NCI-H2227 (cell line): Measurements from ENCODE around the gene MYRFL.
"Not testable (repeated sequence)": the region's sequence is repeated elsewhere in the genome, so short reads cannot be mapped to it uniquely, and the experiment has no call there.

Experiments
- DNase-seq: peaks from one replicate; lab custom pipeline; 2025; ENCODE audit not compliant: unreplicated experiment; lab: John Stamatoyannopoulos, UW

Gene MYRFL

DNA sequence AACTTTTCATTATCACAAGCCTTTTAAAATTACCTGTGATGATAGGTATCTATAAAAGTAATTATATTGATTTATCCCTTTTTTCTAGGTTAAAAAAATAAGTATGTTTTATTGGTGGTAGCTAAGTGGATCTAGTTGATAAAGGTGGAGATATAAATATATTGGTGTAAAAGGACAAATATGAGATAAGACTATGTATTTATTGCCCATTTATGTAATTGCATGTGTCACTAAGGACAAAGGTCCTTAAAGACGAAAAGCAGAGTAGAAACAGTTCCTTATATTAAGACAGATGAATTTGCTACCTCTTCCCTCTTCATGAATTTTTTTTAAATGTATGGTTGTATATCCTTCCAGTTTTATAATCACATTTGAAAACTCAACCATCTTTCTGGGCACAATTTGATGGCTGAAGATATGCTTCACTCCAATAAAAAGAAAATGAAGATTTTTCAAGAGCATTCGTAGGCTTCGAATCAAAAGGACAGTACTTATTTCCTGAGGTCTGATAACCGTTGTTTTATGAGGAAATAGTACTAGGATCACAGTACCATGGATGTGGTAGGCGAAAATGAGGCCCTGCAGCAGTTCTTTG lies at the start of gene MYRFL:
TSS of gene MYRFL (plus strand) at position 262 of the 595 bp plus-strand sequence. CDS start at position 553, 291 bp downstream.
- no peak for DNase-seq

DNA sequence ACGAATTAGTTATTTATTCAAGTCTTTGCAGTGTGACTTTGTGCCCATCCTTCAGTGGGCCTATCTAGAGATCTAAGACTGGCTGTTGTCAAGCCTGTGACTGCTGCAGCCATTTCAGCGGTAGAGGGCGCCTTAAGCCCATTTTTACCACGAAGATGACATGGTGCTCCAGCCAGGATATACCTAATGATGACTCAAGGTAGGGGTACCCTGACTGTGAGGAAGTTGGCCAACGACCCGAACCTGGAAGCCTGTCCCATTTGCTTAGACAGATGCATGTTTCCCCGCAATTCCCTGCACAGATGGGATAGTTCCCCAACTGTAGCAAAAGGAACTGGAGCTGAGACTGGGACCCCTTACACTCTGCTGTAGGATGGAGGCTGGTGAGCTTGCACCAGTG lies 45.1 kb upstream of the MYRFL start:
- DNase-seq = no peak

DNA sequence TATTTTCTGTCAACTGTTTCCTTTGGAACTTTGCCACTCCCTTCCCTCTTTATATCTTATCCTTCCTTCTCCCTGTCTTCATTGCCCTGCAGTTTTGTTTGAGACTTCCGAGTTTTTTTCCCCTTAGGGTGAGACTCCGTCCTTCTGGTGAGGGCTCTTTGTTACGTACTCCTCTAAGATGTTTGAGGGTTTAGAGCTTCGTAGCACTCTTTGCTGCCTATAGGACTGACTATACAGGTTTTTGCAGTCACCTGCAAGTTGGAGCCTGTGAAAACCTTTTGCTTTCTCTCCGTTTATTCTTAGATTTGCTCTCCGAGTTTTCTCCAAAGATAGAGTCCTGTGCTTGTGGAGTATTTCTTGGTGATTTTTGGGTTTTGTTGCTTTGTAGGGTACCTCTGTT lies 41.7 kb upstream of the MYRFL start:
- no peak for DNase-seq

- no peak for DNase-seq
These were observed 35.7 kb upstream of the MYRFL start for GRCh38 chr12:69789351-69789750.

GRCh38 chr12:69792533-69792932 lies 32.5 kb upstream of the MYRFL start:
- no peak for DNase-seq

- DNase-seq = not testable (repeated sequence)
These were observed 17.7 kb upstream of the MYRFL start for GRCh38 chr12:69807101-69807897.

- no peak for DNase-seq
These were observed 14.0 kb upstream of the MYRFL start for GRCh38 chr12:69810870-69811498.

DNA sequence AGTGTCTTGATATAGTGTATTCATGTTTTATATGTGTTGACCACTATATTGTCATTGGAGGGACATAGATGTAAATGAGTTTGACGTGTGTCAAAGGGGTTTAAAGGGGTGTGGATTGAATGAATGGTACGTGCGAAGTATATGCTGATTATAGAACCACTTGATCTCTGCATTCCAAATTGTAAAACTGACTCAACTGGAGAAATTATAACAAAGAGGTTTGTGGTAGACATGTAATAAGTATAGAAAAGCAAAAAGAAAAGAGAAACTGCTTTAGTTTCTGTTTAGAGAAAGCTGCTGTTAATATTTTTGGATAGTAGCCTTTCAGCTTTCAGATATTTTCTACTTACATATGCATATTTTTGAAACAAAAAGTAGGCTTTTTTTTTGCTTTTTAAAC lies 8.9 kb upstream of the MYRFL start:
- DNase-seq = no peak

GRCh38 chr12:69821032-69821455 lies 4.0 kb upstream of the MYRFL start:
- DNase-seq = no peak

- no peak for DNase-seq
These were observed 3.4 kb upstream of the MYRFL start for GRCh38 chr12:69821456-69822159.

- DNase-seq = no peak
These were observed 2.7 kb upstream of the MYRFL start for GRCh38 chr12:69822201-69822860.

- DNase-seq = no peak
These were observed 999 bp upstream of the MYRFL start for GRCh38 chr12:69824028-69824427.

DNA sequence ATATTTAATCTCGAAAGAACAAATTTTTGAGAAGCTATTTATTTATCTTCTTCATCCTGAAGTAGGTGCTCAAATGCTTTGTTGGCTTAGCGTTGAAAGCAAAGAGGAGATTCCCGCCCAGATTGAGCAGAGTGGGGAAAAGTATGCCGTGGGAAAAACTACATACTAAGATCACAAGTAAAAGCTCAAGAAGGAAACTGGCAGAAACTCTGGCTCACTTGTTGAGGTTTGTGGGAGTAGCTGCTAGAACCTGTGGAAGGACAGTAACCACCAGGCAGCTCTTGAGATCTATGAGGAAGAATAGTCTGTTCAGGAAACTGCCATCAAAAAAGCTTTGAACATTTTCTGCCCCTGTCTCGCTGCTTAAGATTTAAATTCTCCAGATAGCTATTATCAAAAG lies 3.9 kb downstream of the MYRFL start:
- no peak for DNase-seq

GRCh38 chr12:69833696-69834095 lies 8.7 kb downstream of the MYRFL start:
- no peak for DNase-seq

GRCh38 chr12:69834147-69834546 lies 9.1 kb downstream of the MYRFL start:
- no peak for DNase-seq

DNA sequence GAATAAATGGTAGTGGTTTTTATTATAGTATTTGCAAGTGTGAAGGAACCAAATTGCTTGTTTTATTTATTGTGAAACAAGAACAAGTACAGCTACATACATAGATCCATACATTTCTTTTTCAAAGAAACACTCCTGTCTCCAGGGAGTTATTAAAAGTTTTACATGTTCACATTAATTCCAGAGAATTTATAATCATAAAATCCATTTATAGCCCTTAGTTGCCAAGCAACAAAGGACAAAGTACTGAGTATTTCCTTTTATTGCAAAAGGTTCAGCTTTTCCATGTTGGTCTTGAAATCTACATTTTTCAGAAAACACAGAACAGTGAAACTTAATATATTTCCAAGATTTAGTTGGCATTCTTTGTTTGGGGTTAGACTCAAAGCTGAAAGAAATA lies 9.5 kb downstream of the MYRFL start:
- DNase-seq = no peak

GRCh38 chr12:69835081-69835480 lies 10.1 kb downstream of the MYRFL start:
- no peak for DNase-seq

GRCh38 chr12:69836015-69836414 lies 11.0 kb downstream of the MYRFL start:
- DNase-seq = no peak

DNA sequence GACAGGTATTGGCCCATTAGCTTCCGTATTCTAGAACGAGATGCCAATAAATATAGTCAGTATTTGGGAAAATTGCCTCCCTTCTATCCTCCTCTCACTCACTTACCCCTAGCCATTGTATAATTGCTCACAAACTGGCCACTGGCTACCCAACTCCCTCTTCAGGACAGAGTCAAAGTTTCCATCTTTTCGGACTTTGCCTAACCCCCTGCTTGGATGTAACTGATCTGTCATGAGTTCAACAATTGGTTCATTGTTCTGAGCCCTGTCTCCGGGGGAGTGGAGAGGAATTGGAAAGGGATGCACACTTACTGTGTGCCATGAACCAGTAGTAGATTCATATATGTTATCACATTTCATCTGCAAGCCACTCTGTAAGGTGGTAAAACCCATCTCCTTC lies 12.2 kb downstream of the MYRFL start:
- no peak for DNase-seq

- no peak for DNase-seq
These were observed 12.8 kb downstream of the MYRFL start for GRCh38 chr12:69837657-69838415.
